GM18498 (cell line): Measurements from ENCODE around the gene ATP2A2.

ENCODE experiments used
- ATAC-seq: cut with Tn5 transposase; IDR thresholded peaks from one replicate; pipeline ENCODE4 v1.9.1; 2021; ENCODE audit warnings: mild to moderate bottlenecking, moderate library complexity; ENCODE audit not compliant: unreplicated experiment

ATP2A2 gene

GRCh38 chr12:110258466-110258865 is 22.6 kb upstream of the ATP2A2 start:
- no peak for ATAC-seq

DNA sequence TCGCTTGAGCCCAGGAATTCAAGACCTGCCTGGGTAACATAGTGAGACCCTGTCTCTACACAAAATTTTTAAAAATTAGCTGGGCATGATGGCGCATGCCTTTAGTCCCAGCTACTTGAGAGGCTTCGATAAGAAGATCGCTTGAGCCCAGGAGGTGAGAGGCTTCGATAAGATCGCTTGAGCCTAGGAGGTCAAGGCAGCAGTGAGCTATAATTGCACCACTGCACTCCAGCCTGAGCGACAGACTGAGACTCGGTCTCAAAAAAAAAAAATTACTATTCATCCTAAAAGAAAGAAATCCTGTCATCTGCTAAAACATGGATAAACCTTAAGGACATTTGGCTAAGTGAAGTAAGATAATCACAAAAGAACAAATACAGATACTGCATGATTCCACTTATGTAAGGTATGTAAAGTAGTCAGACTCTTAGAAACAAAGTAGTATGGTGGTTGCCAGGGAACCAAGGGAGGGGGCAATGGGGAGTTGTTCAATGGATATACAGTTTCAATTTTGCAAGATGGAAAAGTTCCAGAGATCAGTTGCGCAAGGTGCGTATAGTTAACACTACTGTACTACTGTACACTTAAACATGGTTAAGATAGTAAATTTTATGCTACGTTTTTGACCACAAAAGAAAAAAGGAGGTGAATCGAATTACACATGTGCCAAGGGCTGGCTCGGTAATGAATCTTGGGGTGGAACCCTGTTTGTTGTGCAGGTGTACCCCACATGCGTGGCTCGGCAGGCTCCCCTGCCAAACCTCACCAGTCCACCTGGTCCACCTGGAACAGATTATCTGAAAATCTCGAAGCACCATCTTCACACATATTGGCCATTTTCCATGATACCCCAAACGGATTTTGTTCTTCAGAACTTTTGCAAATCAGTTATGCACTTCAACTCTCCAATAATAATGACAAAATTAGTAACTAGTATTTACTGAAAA is 18.3 kb upstream of the ATP2A2 start:
- no peak for ATAC-seq

DNA sequence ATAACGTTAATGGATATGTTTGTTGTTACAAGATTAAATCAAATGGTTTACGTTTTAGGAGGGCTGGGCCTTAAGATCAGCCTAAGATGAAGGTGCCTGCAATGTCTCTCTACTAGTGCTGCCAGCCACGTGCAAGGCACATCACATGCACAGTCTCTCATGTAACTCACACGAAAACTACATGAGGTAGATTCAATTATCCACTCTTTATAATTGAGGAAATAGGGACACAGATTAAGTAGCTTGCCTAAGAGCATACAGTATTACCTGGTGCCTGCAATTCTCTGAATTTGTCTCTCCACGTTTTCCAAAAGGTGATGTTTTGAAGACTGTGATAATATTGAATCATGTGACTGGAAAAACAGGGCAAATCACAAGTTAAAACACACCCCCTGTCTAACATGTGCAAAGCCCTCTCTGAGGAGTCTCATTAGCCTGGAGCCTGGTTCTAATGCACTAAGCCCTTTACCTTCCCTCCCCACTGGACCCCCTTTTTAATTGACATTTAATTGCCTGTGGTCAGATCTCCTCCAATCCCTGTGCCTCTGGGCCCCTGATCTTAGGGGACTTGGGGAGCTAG is 14.6 kb upstream of the ATP2A2 start:
- ATAC-seq, result no peak

DNA sequence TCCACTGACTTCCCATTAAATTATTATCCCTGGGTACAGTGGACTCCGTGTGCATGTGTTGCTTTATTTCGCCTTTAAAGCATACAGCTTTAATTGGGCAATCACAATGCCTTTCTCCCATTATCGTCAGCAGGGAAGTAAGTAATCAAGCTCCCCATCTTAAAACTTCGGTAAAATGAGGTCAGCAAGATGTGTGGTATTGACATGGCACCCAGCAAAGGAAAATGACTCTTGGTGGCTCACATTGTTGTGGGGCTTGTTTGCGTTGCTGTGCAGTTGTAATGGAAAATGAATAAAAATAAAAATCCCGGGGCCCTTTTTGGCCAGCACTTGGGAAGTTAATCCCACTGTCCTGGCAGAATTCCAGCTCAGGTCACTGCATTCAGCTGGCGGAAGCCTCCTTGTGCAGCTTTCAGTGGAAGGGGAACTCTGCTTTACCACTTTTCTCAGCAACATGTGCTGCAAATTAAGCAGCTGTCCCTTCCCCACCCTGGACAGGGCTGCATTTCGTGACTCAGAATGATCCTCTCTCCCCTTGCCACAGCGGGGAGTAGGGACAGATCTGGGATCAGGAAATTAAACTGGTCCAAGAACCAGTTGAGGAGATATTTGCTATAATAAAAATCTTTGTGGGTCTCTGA is 13.9 kb upstream of the ATP2A2 start:
- ATAC-seq, result no peak

GRCh38 chr12:110269622-110270124 is 11.4 kb upstream of the ATP2A2 start:
- ATAC-seq, result no peak

- ATAC-seq, result no peak
Observed at GRCh38 chr12:110270125-110270962, 10.7 kb upstream of the ATP2A2 start.

GRCh38 chr12:110271015-110271414 is 10.0 kb upstream of the ATP2A2 start:
- no peak for ATAC-seq

DNA sequence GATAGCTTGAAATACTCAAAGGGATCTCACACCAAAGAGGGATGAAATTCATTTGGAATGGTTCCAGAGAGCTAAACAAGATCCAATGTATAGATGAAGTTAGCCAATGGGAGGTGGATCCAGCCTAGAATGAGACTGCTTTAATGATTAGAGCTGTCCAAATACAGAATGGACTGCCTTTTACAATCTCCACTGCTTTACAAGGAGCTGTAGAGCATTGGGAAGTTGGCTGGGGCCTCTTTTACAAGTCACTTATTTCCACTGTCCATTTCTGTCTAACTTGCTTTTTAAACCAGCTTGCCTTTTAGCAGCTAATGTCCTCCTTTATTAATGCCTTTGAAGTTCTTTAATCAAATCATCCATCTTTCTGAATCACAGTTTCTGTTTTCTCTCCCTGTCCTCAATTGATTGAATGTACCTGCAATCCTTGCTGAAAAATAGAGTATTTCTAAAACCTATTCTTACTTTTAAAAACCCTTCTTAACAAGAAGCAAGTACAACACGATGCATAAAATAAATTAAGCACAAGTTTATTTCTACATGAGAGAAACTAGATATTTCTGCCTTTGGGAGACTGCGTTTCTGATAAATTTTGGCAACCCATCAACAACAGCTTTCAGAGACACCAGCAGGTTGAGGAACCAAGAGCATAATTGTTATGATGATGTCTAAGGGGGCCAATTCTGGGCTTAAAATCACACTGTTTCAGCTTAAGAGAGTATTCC is 3.4 kb upstream of the ATP2A2 start:
- no peak for ATAC-seq

DNA sequence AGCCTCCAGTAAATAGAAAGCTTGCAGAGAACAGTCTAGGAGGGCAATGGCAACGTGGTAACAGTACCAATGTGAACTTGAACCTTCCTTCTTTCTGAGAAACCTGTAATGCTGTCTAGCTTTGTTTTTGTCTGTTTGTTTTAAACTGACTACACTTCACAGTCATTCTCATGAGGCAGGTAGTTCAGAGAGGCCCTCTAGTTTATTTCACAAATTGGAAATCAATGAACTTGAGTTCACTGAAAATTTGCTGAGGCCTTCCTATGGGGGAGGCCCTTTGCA is 2.9 kb upstream of the ATP2A2 start:
- no peak for ATAC-seq

DNA sequence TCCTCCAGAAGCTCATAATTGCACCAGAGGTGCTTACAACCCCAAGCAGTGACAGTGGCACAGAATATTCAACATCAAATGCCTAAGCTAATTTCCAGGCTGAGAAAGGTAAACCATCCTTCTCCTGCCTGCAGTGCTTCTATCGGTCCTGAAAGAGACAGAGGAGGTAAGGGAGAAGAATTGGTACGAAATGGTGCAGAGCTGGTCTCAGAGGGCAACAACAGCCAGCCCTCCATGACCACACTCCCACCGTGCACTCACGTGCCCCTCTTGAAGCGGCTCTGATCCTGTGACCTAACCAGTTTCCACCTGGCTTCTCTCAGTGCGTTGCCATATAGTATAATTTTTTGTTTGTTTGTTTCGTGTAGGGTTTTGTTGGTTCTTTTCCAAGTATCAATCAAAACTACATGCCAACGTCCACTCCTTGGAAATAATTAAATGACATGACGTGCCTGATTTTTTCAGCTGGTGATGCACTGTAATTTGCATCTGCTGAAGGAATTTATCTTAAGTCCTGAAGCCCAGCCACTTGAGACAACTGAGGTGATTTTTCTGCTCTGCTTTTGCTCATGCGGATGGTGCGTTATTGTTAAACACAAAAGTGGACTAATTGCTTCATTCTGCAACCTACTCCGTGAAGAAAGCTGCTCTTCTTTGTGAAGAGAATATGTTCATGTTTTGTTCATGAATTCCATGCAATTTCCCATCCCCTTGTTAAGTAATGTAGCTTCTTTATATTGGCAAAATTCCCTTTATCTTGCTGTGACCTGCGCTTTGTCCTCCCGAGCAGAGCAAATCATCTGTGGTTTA is 1.3 kb upstream of the ATP2A2 start:
- no peak for ATAC-seq

DNA sequence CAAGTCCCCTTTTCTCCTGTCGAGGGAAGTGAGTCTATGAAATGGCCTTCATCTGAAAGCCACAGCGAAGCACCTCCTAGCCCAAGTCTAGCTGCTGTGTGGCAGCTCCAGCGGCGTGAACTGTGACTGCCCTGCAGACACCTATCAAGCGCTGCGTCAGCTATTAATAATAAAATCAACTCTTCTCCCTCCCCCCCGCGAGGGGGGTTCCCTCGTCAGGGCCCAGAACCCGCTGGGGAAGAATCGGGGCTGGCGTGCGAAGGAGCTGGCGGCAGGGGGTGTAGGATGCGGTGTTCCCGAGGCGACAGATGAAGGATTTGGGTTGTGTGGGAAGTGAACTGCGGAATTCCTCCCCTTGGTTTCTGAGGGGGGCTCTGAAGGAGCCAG is 662 bp upstream of the ATP2A2 start:
- peak; percentile 7 for ATAC-seq

DNA sequence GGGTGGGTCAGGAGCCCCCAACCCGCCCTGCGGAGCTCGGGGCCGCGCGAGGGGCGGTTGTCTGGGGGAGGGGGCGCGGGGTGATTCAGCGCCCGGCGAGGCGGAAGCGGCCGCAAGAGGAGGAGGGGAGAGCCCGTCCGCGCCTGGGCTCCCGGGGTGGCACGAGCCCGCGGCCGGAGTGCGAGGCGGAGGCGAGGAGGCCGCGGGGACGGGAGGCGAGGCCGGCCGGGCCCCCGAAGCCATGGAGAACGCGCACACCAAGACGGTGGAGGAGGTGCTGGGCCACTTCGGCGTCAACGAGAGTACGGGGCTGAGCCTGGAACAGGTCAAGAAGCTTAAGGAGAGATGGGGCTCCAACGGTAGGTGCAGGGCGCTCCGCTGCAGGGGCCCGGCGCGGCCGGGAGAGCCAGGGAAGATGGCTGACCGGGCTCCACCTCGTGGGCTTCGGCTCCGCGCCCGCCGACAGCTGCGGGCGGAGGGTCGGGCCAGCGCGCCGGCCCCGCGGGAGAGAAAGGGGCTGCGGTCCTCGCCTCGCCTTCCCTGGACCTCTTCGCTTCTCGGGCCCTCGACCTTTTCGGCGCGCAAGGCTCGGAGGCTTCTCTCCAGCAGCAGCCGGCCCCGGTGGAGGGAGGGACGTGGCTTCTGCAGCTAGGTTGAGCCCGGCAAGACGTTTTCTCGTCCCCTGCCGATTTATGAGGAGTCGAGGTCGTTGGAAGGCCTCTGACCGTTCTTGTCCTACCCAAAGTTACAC is 677 bp downstream of the ATP2A2 start:
- ATAC-seq, result peak; percentile 44

DNA sequence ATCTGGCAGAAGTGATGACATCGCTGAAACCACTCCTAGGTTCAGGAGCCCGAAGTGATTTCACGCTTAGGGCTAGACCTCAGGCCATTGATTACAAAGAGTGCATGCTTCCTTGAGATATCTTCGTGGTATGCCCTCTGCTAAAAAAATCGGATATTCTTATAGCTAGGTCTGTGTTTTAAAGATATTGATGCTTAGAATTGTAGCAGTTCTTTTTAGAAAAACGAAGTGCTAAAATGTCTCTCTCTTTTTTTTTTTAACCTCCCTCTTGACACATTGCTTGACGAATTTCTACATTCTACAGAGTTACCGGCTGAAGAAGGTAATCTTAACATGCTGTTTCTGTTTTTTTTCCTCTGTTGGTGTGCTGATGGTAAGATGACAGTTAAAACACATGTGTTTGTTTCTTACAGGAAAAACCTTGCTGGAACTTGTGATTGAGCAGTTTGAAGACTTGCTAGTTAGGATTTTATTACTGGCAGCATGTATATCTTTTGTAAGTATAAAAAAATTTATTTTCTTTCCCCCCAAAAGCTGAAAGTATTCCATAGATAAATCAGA is 1.3 kb downstream of the ATP2A2 start:
- ATAC-seq, result peak; percentile 1

- no peak for ATAC-seq
Observed at GRCh38 chr12:110282956-110283817, 2.1 kb downstream of the ATP2A2 start.

DNA sequence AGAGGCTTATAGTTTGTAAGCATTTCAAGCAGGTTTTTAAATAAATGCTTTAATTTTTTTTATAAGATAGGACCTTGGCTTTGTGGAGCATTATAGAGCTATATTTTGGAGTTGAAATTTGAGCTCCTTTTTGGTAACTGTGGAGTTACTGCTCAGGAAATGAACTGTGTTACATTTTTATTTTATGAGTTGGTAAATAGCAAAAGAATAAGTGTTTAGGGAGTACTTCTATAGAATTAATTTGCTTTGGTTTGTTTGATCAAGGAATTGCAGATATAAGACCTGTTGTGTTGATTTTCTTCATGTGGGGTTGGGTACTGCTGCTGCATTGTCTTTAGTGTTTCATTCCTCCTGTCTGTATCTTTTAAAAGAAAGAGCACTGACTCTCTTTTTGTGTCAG is 3.5 kb downstream of the ATP2A2 start:
- no peak for ATAC-seq

DNA sequence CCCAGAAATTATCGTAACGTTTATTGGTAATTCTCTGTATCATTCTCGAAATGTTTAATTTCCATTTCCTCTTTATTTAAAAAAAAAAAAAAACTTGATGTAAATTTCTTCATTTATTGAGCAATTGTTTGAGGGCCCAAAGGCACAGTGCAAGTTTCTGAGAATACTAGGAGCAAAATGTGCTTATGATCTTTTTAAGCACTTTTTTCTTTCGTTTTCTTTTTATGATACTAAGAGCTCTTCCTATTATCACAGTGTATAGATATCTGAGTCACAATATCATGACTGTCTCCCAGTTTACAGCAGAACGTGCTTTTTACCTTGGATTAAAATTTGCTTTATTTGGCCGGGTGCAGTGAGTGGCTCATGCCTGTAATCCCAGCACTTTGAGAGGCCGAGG is 5.6 kb downstream of the ATP2A2 start:
- ATAC-seq, result no peak

- ATAC-seq, result no peak
Observed at GRCh38 chr12:110287986-110288385, 6.9 kb downstream of the ATP2A2 start.
